Type B pancreatic cell (in vitro differentiated cells): Measurements from ENCODE around the gene SYNDIG1. TPM values are rescaled to one million over a fixed set of nuclear protein-coding genes. Genes with fewer than 3 reads are reported as not detected.

Experiments
- DNase-seq: peaks from one replicate; pipeline ENCODE4 v3.0.0; 2021; ENCODE audit warnings: mixed read lengths; ENCODE audit not compliant: unreplicated experiment; ENCODE audit errors: extremely low spot score
- H3K27ac Mint-ChIP-seq: 2 replicates; pipeline ENCODE4 v1.8.0; 2021; ENCODE audit warnings: mild to moderate bottlenecking, mixed read lengths
- H3K27me3 Mint-ChIP-seq: 2 replicates; pipeline ENCODE4 v1.8.0; 2021; ENCODE audit warnings: mixed read lengths
- H3K36me3 Mint-ChIP-seq: 2 replicates; pipeline ENCODE4 v1.8.0; 2021; ENCODE audit warnings: mixed read lengths
- H3K4me1 Mint-ChIP-seq: one replicate; pipeline ENCODE4 v1.8.0; 2021; ENCODE audit warnings: mixed read lengths; ENCODE audit not compliant: unreplicated experiment
- H3K4me3 Mint-ChIP-seq: 2 replicates; pipeline ENCODE4 v1.8.0; 2021; ENCODE audit warnings: mild to moderate bottlenecking, mixed read lengths
- H3K9me3 Mint-ChIP-seq: 2 replicates; pipeline ENCODE4 v1.8.0; 2021; ENCODE audit warnings: mixed read lengths
- CTCF ChIP-seq: fragments of 200-600 bp; sonication (generic); conservative IDR thresholded peaks from 2 replicates; pipeline ENCODE4 v1.5.0; 2021; ENCODE audit warnings: antibody characterized with exemption, mild to moderate bottlenecking
- total RNA-seq: library from RNA; stranded (reverse); gene quantifications from 2 replicates; pipeline ENCODE4 v1.2.1, GENCODE V29; 2021; ENCODE audit warnings: low replicate concordance

SYNDIG1 gene
- total RNA-seq, 1 donor from 2014 or later, result 4.3 TPM

DNA sequence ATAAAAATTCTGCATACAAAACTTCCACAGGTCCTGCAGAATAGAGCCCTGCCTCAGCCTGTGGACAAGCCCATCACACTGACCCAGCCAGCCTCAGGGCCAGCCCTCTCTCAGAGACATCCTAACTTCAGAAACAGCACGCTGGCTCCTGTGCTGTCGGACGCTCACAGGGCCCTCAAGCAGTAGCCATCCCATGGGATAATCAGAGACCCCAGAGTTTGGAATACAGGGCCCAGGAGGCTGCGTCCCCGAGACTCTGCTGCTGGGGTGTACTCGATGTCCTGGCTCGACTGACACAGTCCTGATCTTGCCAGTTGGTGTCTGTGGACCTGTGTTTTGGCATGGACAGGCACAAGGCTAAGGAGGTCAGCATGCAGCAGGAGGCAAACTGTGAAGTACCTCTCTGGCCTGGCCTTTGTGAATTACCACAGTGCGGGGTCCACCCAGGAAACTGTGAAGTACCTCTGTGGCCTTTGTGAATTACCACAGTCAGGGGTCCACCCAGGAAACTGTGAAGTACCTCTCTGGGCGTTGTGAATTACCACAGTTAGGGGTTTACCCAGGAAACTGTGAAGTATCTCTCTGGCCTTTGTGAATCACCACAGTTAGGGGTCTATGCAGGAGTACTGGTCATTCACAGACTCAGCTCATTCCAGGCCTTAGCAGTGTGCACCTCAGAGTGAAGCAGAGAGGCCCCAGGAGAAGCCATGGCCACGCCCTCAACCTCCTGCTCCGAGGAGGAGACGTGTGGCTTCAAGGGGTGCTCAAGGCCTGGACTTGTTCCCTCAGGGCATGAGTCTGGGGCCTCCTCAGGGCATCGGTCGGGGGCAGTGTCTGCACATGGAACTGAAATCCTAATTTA is 212.4 kb downstream of the SYNDIG1 start:
- H3K36me3 Mint-ChIP-seq, result no peaks in the 10 kb centered on the region
- H3K9me3 Mint-ChIP-seq, result no peaks in the 10 kb centered on the region
- no peak overlapping the region for H3K27ac Mint-ChIP-seq
- no peak for TF ChIP-seq CTCF
- peaks cover 11% of the 10 kb centered on the region for H3K4me1 Mint-ChIP-seq
- H3K27me3 Mint-ChIP-seq, result peaks cover 3% of the 10 kb centered on the region
- no peak overlapping the region for H3K4me3 Mint-ChIP-seq
- DNase-seq, result no peak

- no peak for TF ChIP-seq CTCF
- H3K27ac Mint-ChIP-seq, result no peak overlapping the region
- H3K4me3 Mint-ChIP-seq, result no peak overlapping the region
- H3K9me3 Mint-ChIP-seq, result no peaks in the 10 kb centered on the region
- H3K27me3 Mint-ChIP-seq, result peaks cover 3% of the 10 kb centered on the region
- peaks cover 5% of the 10 kb centered on the region for H3K4me1 Mint-ChIP-seq
- no peak for DNase-seq
- no peaks in the 10 kb centered on the region for H3K36me3 Mint-ChIP-seq
These were observed 213.1 kb downstream of the SYNDIG1 start for GRCh38 chr20:24682496-24682985.

GRCh38 chr20:24683676-24684075 is 214.2 kb downstream of the SYNDIG1 start:
- no peak for DNase-seq
- Mint-ChIP-seq H3K27ac (no peak overlapping the region), H3K4me1 (peaks cover 2% of the 10 kb centered on the region), H3K9me3 (no peaks in the 10 kb centered on the region), H3K36me3 (no peaks in the 10 kb centered on the region), H3K4me3 (no peak overlapping the region), H3K27me3 (peaks cover 1% of the 10 kb centered on the region)
- TF ChIP-seq CTCF, result no peak

DNA sequence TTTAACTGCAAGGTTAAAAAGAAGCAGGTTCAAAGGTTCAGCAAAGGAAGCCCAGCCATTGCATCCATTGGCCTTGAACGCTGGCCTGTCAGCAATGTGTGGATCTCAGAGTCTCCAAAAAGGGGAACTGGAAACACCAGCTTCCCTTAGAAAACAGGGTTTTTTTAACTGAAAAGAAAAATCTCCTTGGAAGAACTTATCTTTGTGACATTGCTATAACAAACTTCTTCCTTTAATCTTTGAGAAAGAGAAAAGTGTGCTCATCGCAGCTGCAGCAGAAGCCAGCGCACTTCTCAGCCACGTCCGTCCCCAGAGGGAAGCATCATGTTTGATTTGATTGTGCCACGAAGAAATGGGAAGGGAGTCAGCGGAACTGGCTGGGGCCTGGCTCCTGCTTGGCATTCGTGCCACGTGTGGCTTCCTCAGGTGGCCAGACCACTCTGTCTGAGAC is 215.0 kb downstream of the SYNDIG1 start:
- H3K9me3 Mint-ChIP-seq, result no peaks in the 10 kb centered on the region

DNA sequence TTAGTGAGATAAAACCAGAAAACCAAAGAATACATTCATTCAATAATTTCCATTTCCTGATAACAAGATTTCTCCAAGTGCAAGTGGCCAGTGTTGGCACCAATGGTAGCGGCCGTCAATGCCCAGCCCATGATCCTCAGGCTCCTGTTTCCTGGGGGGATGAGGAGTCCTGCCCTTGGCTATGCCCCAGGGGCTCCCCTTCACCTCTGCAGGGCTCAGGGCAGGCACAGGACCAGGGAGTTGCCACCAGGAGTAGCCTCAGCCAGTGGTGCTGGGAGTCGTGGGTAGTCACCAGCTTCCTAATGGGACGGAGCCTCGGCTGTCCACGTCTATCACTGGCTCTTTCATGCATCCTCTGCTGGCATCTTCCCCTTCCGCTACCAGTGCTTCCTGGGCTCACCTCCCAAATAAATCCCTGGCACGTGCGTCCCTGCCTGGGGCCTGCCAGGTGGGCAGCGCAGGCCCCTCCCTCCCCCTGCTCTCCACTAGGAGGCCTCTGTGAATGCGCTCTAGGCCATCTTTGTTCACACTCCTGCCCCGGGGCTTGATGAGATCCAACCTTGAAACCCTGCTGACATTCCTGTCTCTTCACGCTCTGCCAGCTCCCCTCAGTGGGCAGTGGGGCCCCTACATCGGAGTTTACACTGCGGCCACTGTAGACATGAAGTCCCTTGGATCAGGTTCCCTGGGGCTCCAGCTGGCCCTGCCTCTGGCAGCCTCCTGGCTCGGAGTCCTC is 215.7 kb downstream of the SYNDIG1 start:
- H3K27ac Mint-ChIP-seq, result no peak overlapping the region
- TF ChIP-seq CTCF, result no peak
- no peaks in the 10 kb centered on the region for H3K9me3 Mint-ChIP-seq
- H3K4me3 Mint-ChIP-seq, result no peak overlapping the region
- H3K4me1 Mint-ChIP-seq, result no peaks in the 10 kb centered on the region
- H3K27me3 Mint-ChIP-seq, result no peaks in the 10 kb centered on the region
- DNase-seq, result no peak
- H3K36me3 Mint-ChIP-seq, result no peaks in the 10 kb centered on the region

More for the DNA sequence above, 215.0 kb downstream of the SYNDIG1 start:
- no peaks in the 10 kb centered on the region for H3K27me3 Mint-ChIP-seq
- no peak for DNase-seq
- no peaks in the 10 kb centered on the region for H3K36me3 Mint-ChIP-seq
- no peaks in the 10 kb centered on the region for H3K4me1 Mint-ChIP-seq
- H3K27ac Mint-ChIP-seq, result no peak overlapping the region
- no peak overlapping the region for H3K4me3 Mint-ChIP-seq
- no peak for TF ChIP-seq CTCF
